GM10266 (cell line): Measurements from ENCODE around the gene HHLA2.
A peak's percentile ranks its signal among the peaks of the same experiment; 100 is the strongest.

Experiments used
- DNase-seq: peaks from one replicate; pipeline ENCODE4 v3.0.0; 2012; ENCODE audit errors: extremely low spot score
- TF ChIP-seq, protein P1 (sequence below): IDR thresholded peaks from 2 replicates; pipeline ENCODE4 v1.5.1; 2012; ENCODE audit warnings: mild to moderate bottlenecking, low read depth; ENCODE audit not compliant: control insufficient read depth, insufficient read depth; ENCODE audit errors: missing control alignments

HHLA2 gene

DNA sequence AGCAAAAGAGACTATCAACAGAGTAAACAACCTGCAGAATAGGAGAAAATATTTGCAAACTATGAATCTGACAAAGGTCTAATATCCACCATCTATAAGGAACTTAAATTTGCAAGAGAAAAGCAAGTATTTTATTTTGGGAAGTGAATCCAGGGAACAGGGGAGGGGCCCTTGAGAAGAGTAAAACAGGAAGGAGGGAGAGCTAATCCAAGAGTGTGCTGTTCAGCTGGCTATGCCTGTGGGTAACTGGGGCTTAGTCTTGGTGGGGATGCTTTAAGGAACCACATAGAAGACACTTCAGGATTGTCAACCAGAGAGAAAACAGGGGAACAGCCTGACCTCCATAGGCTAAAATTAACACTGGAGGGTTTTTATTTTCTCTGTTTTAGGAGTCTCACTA lies 3.9 kb upstream of the HHLA2 start:
- TF ChIP-seq, protein P1, sequence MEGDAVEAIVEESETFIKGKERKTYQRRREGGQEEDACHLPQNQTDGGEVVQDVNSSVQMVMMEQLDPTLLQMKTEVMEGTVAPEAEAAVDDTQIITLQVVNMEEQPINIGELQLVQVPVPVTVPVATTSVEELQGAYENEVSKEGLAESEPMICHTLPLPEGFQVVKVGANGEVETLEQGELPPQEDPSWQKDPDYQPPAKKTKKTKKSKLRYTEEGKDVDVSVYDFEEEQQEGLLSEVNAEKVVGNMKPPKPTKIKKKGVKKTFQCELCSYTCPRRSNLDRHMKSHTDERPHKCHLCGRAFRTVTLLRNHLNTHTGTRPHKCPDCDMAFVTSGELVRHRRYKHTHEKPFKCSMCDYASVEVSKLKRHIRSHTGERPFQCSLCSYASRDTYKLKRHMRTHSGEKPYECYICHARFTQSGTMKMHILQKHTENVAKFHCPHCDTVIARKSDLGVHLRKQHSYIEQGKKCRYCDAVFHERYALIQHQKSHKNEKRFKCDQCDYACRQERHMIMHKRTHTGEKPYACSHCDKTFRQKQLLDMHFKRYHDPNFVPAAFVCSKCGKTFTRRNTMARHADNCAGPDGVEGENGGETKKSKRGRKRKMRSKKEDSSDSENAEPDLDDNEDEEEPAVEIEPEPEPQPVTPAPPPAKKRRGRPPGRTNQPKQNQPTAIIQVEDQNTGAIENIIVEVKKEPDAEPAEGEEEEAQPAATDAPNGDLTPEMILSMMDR = no peak
- DNase-seq = no peak

DNA sequence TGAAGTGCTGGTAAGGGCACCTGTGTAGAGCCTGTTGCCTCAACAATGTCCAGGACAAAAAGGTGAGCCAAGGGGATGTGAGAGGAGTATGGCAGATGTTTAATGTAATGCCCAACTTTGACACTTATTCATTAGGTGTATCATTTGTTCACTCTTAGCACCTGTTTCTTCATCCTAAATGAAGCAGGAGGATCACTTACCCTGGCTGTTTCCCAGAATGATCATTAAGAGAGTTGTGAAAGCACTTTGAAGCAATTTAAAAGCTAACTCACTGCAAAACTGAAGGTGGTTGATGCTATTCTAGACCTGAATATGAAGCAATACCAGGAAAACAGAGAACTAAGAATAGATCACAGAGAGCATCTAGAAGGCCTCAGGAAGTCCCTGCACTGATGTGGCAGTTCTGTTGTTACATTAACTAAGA lies 3.4 kb upstream of the HHLA2 start:
- TF ChIP-seq, protein P1 = no peak
- DNase-seq = peak; percentile 19

DNA sequence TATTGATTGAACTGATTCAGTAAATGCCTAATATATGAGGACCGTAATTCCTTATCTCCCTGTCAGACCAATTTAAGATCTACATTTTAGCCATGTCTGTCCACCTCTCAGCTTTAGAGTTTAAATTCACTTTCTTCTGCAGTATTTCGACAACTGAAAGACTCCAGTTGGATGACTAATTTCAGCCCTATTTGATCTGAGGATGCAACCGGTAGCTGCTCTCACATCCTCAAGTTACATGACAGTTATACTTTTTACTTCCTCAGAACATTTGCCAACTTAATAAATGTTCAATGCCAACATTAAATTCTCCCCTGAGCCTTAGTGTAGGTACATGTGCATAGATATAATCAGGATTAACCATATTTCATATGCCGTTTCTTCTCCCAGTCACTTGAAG lies 2.5 kb upstream of the HHLA2 start:
- TF ChIP-seq, protein P1 = no peak
- DNase-seq = peak; percentile 19

DNA sequence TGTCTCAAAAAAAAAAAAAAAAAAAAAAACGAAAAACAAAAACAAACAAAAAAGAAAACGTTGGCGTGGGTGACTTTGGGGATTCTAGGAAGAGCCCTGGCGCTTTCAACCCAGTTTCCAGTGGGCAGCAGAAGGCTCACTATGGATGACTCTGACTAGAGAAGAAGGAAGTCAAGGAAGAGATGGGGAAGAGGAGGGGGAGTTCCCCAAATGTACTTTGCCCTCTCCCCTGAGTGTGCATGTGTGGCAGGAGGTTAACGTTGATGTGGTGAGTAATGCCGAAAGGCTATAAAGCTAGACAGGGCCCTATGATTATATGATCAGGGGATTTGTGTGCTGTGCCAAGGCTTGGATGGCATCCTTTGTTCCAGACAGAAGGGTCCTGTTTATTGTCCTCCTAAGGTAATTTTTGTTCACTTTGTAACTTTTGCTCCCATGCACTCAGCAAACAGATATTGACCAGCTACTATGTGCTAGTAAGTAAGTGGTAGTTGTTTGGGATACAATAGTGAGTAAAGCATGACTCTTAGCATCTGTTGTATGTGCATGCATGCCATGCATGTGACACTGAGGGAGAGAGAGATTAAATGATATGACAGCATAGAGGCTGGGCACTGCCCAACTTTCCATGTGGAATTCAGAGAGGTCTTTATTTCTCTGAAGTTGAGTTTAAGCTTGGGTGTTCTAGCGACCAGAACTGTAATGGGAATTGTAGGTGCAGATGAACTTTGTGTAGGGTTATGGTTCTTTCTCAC lies 750 bp upstream of the HHLA2 start:
- no peak for DNase-seq
- TF ChIP-seq, protein P1 = no peak

DNA sequence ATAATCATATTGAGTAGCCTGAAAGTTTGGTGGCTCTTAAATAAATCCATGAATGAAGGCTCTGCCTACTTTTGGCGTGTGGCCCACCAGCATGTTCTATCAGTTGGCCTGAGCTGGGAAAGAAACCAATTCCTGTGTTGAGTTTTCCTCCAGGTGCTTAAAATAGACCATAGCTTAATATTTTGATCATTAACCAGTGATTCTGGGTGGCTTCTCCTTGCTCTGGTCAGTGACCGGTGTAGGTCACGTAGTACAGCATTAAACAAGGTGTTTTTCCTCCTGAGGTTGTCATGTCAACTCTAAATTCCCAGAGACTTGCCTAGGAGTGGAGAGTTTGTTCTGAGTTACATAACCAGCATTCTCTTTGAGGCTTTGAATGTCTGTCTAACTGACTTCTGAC lies 1.3 kb downstream of the HHLA2 start:
- no peak for DNase-seq
- TF ChIP-seq, protein P1 = no peak

DNA sequence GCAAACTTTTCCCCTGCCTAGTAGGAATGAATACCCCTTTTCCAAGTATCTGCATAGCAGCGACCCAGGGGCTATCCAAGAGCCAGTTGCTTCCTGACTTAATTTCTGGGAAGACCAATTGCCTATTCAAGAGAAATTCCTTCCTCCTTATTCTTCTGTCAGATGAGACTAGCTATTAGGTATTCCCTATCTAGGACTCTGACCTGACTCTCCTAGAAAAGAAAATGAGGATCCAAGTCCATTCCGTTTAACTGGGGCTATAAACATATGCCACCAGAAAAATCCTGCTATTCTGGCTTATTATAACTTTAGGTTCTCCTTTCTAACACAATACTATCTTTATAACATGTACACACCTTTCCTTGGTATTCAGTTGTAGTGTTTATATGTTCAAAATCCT lies 1.7 kb downstream of the HHLA2 start:
- DNase-seq = no peak
- TF ChIP-seq, protein P1 = no peak

DNA sequence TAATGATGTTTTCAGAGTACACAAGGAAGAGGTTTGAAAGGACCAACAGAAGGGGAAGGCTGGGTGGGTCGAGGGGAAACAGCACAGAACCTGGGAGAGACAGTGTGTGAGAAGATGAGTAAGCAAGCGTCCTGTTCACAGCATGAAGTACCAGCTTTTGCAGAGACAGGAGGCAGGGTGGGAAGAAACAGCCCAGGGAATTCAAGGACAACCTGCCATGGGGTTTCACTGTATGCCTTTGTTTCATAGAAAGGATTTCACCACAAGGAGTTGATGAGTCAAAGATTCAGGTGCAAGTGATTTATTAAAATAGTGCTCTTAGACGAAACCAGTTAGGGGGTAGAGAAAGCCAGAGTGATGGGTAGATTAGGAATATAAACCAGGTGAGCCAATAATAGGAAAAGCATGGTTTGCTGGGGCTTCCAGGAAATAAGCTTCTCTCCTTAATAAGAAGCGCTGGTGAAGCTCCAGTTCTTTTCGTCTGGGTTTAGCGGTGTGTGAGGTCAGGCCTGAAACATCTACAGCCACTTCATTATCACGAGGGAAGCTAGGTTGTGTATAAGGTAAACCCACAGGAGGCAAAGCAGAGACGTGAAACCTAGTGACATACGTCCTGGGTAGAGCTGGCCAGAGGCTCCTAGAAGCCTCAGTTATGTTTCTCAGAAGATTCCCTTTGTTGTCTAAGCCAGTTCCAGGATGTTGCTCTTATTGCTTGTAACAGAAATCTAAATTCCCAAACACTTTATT lies 3.9 kb downstream of the HHLA2 start:
- no peak for DNase-seq
- TF ChIP-seq, protein P1 = no peak
